HS-5 (cell line): ENCODE data around the gene TMC6.
"Not testable (repeated sequence)": the region's sequence is repeated elsewhere in the genome, so short reads cannot be mapped to it uniquely, and the experiment has no call there.

ENCODE experiments used
- DNase-seq: peaks from one replicate; pipeline ENCODE4 v3.0.0-alpha.2; 2012; ENCODE audit warnings: low read depth

Gene TMC6, protein sequence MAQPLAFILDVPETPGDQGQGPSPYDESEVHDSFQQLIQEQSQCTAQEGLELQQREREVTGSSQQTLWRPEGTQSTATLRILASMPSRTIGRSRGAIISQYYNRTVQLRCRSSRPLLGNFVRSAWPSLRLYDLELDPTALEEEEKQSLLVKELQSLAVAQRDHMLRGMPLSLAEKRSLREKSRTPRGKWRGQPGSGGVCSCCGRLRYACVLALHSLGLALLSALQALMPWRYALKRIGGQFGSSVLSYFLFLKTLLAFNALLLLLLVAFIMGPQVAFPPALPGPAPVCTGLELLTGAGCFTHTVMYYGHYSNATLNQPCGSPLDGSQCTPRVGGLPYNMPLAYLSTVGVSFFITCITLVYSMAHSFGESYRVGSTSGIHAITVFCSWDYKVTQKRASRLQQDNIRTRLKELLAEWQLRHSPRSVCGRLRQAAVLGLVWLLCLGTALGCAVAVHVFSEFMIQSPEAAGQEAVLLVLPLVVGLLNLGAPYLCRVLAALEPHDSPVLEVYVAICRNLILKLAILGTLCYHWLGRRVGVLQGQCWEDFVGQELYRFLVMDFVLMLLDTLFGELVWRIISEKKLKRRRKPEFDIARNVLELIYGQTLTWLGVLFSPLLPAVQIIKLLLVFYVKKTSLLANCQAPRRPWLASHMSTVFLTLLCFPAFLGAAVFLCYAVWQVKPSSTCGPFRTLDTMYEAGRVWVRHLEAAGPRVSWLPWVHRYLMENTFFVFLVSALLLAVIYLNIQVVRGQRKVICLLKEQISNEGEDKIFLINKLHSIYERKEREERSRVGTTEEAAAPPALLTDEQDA

DNA sequence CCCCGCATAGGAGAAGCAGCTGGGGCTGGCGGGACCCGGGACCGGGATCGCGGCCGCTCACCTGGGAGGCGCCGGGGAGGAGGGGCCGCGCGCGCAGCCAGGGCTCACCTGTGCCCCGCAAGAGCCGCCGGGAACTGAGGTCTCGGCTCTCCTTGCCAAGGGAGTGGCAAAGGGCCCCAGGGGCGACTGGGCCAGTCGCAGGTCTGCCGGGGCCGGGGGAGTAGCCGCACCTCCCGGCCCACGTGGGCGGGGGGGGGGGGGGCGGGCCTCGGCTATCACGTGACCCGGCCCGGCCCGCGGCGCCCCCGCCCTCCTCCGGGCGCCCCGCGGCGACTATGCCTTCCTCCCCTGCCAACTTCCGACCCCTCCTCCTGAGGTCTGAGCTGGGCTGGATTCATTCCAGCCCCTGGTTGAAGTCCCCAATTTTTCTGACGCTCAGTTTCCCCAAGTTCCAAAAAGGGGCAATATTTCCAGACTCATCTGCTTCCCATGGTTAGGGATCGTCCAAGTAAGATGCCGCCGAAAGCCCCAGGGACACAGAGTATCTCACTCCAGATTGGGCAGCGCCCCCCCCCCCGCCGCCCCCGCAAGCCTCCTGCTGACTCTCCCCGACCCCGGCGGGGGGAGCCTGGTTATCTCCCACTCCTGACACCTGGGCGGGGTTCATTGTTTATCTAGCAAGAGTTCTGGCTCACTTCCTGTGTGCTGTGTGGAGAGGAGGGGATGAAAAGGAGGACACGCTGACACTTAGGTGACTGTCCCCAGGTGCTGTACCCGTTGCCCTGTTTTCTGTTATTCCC, at the start of gene TMC6:
Gene TMC6 (minus strand): TSS at position 205 of the 800 bp plus-strand sequence. CDS start 1,923 bp downstream, outside the sequence.
- DNase-seq = no peak

- no peak for DNase-seq
Observed at GRCh38 chr17:78176548-78177025, 48.0 kb upstream of the TMC6 start.

GRCh38 chr17:78175643-78175981, 47.1 kb upstream of the TMC6 start:
- DNase-seq = no peak

DNA sequence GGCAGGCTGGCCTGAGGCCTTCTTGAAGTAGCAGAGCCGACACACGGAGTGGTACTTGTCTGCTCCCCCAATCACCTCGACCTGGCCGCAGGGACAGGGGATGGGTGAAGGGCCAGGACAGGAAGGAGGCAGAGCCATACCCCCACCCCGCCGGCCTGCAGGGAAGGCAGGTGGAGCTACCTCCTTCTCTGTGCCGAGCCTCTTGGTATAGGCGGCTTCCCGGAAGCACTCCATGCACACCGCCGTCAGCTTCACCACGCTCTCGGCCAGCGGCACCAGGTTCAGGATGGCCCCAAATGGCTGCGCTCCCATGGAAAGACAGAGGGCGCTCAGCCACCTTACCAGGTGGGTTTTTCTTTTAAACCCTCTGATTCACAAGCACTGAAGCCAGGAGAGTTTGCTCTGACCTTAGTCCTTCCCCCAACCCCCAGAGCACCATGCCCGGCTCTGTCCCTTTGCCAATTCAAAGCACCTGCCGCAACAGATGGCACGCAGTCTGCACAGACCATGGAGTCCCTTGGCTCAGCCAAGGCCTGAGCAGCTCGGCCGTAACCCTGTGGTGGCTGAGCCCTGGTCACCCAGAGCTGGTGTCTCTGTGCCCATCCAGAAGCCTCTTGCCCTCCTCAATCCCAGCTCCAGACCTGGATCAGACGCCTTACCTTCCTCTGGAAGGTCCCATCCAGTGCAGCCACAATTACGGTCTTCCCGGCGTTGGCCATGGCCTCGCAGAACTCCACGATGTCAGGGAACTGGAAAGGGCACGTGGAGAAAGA, 46.5 kb upstream of the TMC6 start:
- DNase-seq = no peak

GRCh38 chr17:78174346-78174869, 45.9 kb upstream of the TMC6 start:
- no peak for DNase-seq

- DNase-seq = no peak
Observed at GRCh38 chr17:78173097-78173715, 44.7 kb upstream of the TMC6 start.

GRCh38 chr17:78172249-78173051, 43.9 kb upstream of the TMC6 start:
- DNase-seq = no peak

- DNase-seq = not testable (repeated sequence)
Observed at GRCh38 chr17:78171591-78172248, 43.2 kb upstream of the TMC6 start.

- no peak for DNase-seq
Observed at GRCh38 chr17:78170692-78171590, 42.4 kb upstream of the TMC6 start.

DNA sequence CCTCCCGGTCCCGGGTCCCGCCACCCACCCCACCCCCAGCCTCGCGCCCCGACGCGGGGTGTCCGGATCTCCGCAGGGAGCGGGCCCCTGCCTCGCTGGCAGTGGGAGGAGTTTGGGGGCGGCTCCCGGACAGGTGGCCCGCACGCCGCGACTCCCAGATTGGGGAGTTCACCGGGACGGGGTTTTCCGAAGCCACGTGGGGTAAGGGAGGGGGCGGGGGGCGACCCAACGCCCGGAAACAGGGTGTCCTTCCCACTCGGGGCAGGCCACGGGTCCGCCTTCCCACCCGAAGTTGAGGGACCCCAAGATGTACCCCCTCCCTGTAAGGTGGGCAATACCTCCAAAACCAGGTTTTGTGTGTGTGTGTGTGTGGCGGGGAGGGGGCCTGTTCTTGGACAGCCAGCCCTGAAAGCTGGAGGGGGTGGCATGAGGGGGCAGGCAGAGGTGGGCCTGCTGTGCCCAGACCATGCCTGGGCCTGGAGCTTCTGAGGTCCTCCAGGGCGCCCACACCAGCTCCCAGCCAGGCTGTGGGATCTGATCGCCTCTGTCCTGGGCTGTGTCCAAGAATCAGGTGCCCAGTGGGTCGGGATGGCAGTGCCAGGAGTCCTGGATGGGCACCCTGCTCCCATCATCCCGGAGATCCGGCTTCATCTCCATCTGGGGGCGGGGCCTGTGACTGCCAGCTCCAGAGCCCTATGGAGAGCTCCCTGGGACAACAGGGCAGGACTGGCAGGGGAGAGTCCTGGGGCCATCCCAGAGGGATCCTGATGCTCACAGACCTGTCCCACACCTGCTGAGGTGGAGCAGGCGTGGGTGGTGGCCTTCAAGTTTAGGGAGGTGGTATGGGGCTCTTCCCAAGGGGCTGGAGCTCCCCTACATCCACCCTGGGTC, 40.6 kb upstream of the TMC6 start:
- DNase-seq = no peak

GRCh38 chr17:78168242-78168902, 39.8 kb upstream of the TMC6 start, which contains the start of gene SYNGR2:
SYNGR2 (plus strand) TSS chr17:78168581; CDS start chr17:78168617, 36 bp downstream.
- DNase-seq = no peak

DNA sequence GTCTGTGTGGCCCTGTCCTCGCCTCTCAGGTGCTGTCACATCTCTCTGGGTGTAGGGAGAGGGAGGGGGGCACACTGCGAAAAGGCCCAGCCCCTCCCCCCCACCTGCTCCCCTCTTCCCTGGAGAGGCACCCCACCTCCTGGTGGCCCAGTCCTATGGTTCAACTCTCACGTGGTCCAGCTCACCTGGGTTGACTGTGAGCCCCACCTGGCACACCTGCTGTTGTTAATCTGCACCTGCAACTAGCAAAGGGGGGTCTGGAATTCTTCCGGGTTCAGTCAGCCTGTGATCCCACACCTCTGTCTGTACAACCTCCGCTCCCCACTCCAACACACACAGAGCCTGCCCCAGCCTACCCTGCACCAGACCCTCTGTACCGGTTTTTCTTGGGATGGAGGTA, 37.9 kb upstream of the TMC6 start:
- no peak for DNase-seq

- no peak for DNase-seq
Observed at GRCh38 chr17:78164748-78165607, 36.4 kb upstream of the TMC6 start.

- DNase-seq = no peak
Observed at GRCh38 chr17:78163881-78164747, 35.6 kb upstream of the TMC6 start.
